GM21737 (cell line): ENCODE data around the gene PTPRN2.
A peak's percentile ranks its signal among the peaks of the same experiment; 100 is the strongest.
"Not testable (repeated sequence)": the region's sequence is repeated elsewhere in the genome, so short reads cannot be mapped to it uniquely, and the experiment has no call there.

ENCODE experiments used
- ATAC-seq: cut with Tn5 transposase; IDR thresholded peaks from one replicate; pipeline ENCODE4 v1.9.1; 2021; ENCODE audit warnings: mild to moderate bottlenecking, moderate library complexity; ENCODE audit not compliant: unreplicated experiment

Gene PTPRN2

DNA sequence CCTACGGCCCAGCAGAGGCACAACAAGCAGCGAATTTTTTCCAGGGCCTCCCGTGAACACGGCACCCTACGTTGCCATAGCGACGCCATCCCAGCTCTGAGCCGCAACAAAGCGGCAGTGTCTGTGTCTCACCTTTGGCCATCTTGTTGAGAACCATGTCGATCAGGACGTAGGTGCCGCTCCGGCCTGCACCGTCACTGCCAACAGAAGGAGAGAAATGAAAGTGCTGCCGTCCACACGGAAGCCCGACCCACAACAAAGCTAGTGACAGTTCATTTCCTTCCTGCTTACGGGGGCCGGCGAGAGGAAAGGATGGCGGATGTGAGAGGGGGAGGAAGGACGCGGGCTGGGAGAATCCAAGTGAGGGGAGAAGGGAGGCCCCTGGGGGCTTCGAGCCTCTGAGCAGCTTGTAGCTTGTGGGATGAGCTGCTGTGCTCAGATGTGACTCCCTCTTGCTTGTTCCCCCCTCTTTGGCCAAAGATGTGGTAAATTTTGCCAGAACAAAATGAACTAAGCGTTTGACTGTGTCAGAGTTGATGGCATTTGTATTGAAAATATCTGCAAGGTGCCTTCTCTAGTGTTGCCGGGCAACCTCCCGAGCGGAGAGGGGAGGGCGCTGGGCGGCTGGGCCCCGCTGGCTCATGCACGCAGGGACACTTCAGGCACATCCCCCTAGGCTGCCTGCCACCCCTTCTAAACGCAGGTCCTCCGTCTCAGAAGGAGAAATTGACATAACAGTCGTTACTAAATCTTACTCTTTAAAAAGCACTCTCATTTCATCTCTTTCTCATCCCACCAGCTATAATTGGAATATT is 1018.6 kb downstream of the PTPRN2 start:
- peak; percentile 60 for ATAC-seq

GRCh38 chr7:157568106-157568769 is 1019.4 kb downstream of the PTPRN2 start:
- peak; percentile 28 for ATAC-seq

DNA sequence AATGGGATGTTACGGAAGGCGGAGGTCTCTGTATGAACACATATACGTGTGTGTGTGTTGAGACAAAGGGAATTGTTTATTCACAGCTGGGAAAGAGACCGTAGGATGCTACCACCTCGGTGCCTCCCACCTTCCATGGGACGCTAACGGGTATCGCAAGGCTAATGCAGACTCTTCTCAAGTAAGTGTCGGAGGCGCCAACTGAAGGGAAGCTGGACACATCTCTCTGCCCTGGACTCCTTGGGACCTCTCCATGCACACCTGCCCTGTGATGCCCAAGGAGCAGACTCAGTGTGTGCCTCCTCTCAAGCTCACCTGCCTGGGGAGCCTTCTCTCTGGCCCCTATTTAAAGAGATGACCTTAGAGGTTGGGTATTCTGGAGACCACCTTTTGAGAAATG is 1020.0 kb downstream of the PTPRN2 start:
- no peak for ATAC-seq

DNA sequence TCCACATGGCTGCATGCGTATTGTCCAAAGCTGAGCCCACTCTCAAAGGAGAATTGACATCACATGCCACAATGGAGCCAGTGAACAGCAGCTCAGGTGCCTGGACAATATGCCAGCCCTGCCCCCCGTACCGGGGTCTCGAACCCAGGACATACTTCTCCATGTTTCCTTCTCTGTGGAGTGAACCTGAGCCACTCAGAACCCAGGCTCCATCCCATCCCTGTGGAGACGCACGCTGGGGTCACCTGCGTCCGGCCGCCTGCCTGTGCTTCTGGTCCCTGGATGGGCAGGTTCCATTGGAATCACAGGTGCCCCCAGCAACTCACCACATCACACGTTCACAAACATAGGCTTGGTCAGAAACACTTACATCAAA is 1021.0 kb downstream of the PTPRN2 start:
- no peak for ATAC-seq

GRCh38 chr7:157565981-157566630 is 1021.5 kb downstream of the PTPRN2 start:
- ATAC-seq = no peak

DNA sequence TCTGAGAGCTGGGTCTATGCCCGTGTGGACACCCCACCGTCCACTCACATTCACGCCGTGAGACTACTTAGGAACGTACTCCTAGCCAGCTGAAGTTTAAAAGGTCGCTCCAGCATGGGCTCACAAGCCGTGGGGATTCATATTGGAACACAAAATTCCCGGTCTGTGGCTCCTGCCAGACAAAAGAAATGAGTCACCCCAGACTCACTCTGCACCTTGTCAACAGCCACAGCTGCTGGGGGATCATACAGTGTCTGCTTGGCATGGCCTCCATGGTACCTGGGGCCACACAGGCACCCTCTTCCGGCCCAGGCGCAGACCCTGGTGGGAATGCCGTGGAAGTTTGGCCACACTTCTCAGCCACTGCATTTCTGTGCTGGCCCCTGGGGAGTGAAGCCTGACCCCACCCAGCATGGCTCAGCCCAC is 1022.4 kb downstream of the PTPRN2 start:
- no peak for ATAC-seq

GRCh38 chr7:157564517-157565177 is 1023.0 kb downstream of the PTPRN2 start:
- no peak for ATAC-seq

DNA sequence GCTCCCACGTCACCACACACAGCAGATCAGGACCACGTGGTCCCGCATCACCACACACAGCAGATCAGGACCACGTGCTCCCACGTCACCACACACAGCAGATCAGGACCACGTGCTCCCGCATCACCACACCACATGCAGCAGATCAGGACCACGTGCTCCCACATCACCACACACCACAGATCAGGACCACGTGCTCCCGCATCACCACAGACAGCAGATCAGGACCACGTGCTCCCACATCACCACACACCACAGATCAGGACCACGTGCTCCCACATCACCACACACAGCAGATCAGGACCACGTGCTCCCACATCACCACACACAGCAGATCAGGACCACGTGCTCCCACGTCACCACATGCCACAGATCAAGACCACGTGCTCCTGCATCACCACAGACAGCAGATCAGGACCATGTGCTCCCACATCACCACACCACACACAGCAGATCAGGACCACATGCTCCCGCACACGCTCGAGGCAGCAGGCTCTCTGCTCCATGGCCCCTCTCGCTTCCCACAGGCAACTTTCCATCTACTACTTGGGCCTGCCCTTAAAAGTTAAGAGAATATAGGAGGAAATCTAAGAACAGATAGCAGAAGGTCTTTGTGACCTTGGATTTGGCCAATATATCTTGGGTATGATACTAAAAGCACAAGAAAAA is 1024.0 kb downstream of the PTPRN2 start:
- not testable (repeated sequence) for ATAC-seq

GRCh38 chr7:157562522-157563398 is 1024.9 kb downstream of the PTPRN2 start:
- ATAC-seq = not testable (repeated sequence)

GRCh38 chr7:157561816-157562410 is 1025.7 kb downstream of the PTPRN2 start:
- no peak for ATAC-seq

GRCh38 chr7:157561523-157561785 is 1026.2 kb downstream of the PTPRN2 start:
- ATAC-seq = no peak

GRCh38 chr7:157560710-157561522 is 1026.7 kb downstream of the PTPRN2 start:
- no peak for ATAC-seq

GRCh38 chr7:157560258-157560654 is 1027.4 kb downstream of the PTPRN2 start:
- ATAC-seq = no peak

- ATAC-seq = no peak
Observed at GRCh38 chr7:157559596-157560257, 1027.9 kb downstream of the PTPRN2 start.

- ATAC-seq = no peak
Observed at GRCh38 chr7:157558875-157559595, 1028.6 kb downstream of the PTPRN2 start.

GRCh38 chr7:157558516-157558874 is 1029.1 kb downstream of the PTPRN2 start:
- no peak for ATAC-seq

DNA sequence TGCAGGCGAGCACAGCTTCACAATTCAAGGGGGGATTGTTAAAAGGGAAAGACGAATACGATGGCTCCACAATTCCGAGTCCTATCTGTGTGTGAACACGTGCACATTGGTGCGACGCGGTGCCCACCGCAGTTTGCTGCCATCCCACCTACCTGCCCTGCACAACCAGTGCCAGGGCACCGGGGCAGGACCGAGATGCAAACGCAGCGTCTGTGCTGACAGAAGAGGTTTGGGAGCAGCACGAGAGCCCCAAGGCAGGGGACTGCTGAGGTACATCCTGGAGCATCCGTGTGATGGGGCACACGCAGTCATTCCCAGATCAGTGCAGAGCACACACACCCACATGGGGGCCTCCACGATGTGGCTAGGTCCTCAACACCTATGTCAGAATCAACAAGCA is 1029.6 kb downstream of the PTPRN2 start:
- no peak for ATAC-seq

GRCh38 chr7:157557263-157557662 is 1030.4 kb downstream of the PTPRN2 start:
- no peak for ATAC-seq
